NCI-H1417 (cell line): Measurements from ENCODE around the gene HIRIP3.
A peak's percentile ranks its signal among the peaks of the same experiment; 100 is the strongest.

ENCODE experiments used
- DNase-seq, 3 experiments: peaks; one replicate each; lab custom pipeline; 2025; lab: John Stamatoyannopoulos, UW

Gene HIRIP3

GRCh38 chr16:29999605-30000004, 4.2 kb upstream of the HIRIP3 start:
- no peak for DNase-seq

GRCh38 chr16:29996766-29997250, 1.4 kb upstream of the HIRIP3 start:
- no peak for DNase-seq

- DNase-seq = peak; percentile 92 to 98 (median 95)
Observed at GRCh38 chr16:29995911-29996765, 721 bp upstream of the HIRIP3 start, which contains the start of gene INO80E. Gene INO80E (plus strand): TSS chr16:29996241. CDS start chr16:29996311, 70 bp downstream.

GRCh38 chr16:29994600-29995323, 655 bp downstream of the HIRIP3 start:
- no peak for DNase-seq

- DNase-seq = no peak
Observed at GRCh38 chr16:29993903-29994599, 1.4 kb downstream of the HIRIP3 start.

- DNase-seq = no peak
Observed at GRCh38 chr16:29993191-29993902, 2.1 kb downstream of the HIRIP3 start.

- no peak for DNase-seq
Observed at GRCh38 chr16:29992344-29992967, 3.0 kb downstream of the HIRIP3 start.

- no peak for DNase-seq
Observed at GRCh38 chr16:29991571-29991904, 3.9 kb downstream of the HIRIP3 start.

GRCh38 chr16:29990883-29991570, 4.4 kb downstream of the HIRIP3 start:
- DNase-seq = no peak

GRCh38 chr16:29990034-29990433, 5.4 kb downstream of the HIRIP3 start:
- DNase-seq = no peak

- DNase-seq = no peak
Observed at GRCh38 chr16:29989111-29989858, 6.1 kb downstream of the HIRIP3 start.

GRCh38 chr16:29988346-29989075, 6.9 kb downstream of the HIRIP3 start:
- DNase-seq = no peak

- DNase-seq = no peak
Observed at GRCh38 chr16:29987371-29988085, 7.9 kb downstream of the HIRIP3 start.

GRCh38 chr16:29986931-29987330, 8.5 kb downstream of the HIRIP3 start:
- no peak for DNase-seq

- no peak for DNase-seq
Observed at GRCh38 chr16:29986231-29986630, 9.2 kb downstream of the HIRIP3 start.

GRCh38 chr16:29985271-29985811, 10.1 kb downstream of the HIRIP3 start:
- DNase-seq = no peak

GRCh38 chr16:29984764-29985147, 10.7 kb downstream of the HIRIP3 start:
- DNase-seq = no peak

GRCh38 chr16:29984137-29984763, 11.2 kb downstream of the HIRIP3 start:
- no peak for DNase-seq
